SK-N-SH treated with all-trans-retinoic acid at 6 μM for 48 hours (cell line): ENCODE measurements around the gene FNTB.

Experiments used
- ATAC-seq: fragments of 200-7000 bp; cut with Tn5 transposase; 3 replicates; pipeline ENCODE4 v1.9.1; 2020; ENCODE audit warnings: mild to moderate bottlenecking, moderate library complexity
- BACH2 ChIP-seq: fragments of 250-450 bp; sonication (Bioruptor Pico); IDR thresholded peaks from 2 replicates; pipeline ENCODE4 v1.9.0; 2021; ENCODE audit warnings: mild to moderate bottlenecking, borderline replicate concordance
- CSDC2 ChIP-seq: fragments of 250-450 bp; sonication (Bioruptor Pico); IDR thresholded peaks from 2 replicates; pipeline ENCODE4 v1.5.0; 2020; ENCODE audit warnings: mild to moderate bottlenecking, moderate library complexity
- ESRRG ChIP-seq: fragments of 250-450 bp; sonication (Bioruptor Pico); IDR thresholded peaks from 2 replicates; pipeline ENCODE4 v1.6.1; 2021; ENCODE audit warnings: mild to moderate bottlenecking
- ISL1 ChIP-seq: fragments of 250-450 bp; sonication (Bioruptor Pico); IDR thresholded peaks from 2 replicates; pipeline ENCODE4 v2.1.2; 2022; ENCODE audit warnings: mild to moderate bottlenecking, moderate library complexity
- OSR1 ChIP-seq: fragments of 250-450 bp; sonication (Bioruptor Pico); IDR thresholded peaks from 2 replicates; pipeline ENCODE4 v1.8.0; 2022; ENCODE audit warnings: moderate library complexity, mild to moderate bottlenecking, inconsistent platforms
- PPARA ChIP-seq: fragments of 250-450 bp; sonication (Bioruptor Pico); IDR thresholded peaks from 2 replicates; pipeline ENCODE4 v1.5.0; 2020; ENCODE audit warnings: mild to moderate bottlenecking, borderline replicate concordance
- RARB ChIP-seq: fragments of 250-450 bp; sonication (Bioruptor Pico); IDR thresholded peaks from 2 replicates; pipeline ENCODE4 v1.8.0; 2021; ENCODE audit warnings: mild to moderate bottlenecking, moderate library complexity
- TCF4 ChIP-seq: fragments of 250-450 bp; sonication (Bioruptor Pico); IDR thresholded peaks from 2 replicates; pipeline ENCODE4 v1.8.0; 2021; ENCODE audit warnings: mild to moderate bottlenecking, moderate library complexity, borderline replicate concordance
- TOX ChIP-seq: fragments of 250-450 bp; sonication (Bioruptor Pico); IDR thresholded peaks from 2 replicates; pipeline ENCODE4 v1.8.0; 2021; ENCODE audit warnings: mild to moderate bottlenecking, moderate library complexity, borderline replicate concordance
- ZC3H10 ChIP-seq: fragments of 250-450 bp; sonication (Bioruptor Pico); IDR thresholded peaks from 2 replicates; pipeline ENCODE4 v1.5.1; 2021; ENCODE audit warnings: mild to moderate bottlenecking, moderate library complexity
- ZFP3 ChIP-seq: fragments of 250-450 bp; sonication (Bioruptor Pico); IDR thresholded peaks from 2 replicates; pipeline ENCODE4 v1.5.0; 2020; ENCODE audit warnings: mild to moderate bottlenecking, moderate library complexity
- ZFP30 ChIP-seq: fragments of 450-650 bp; formaldehyde crosslinking; IDR thresholded peaks from 2 replicates; pipeline ENCODE4 v1.5.0; 2022; ENCODE audit warnings: mild to moderate bottlenecking, moderate library complexity
- ZNF70 ChIP-seq: fragments of 450-650 bp; formaldehyde crosslinking; IDR thresholded peaks from 2 replicates; pipeline ENCODE4 v1.5.0; 2020; ENCODE audit warnings: mild to moderate bottlenecking, moderate library complexity
- TF ChIP-seq, protein P1 (sequence below): fragments of 250-450 bp; sonication (Bioruptor Pico); IDR thresholded peaks from 2 replicates; pipeline ENCODE4 v1.5.1; 2021; ENCODE audit warnings: mild to moderate bottlenecking, moderate library complexity
- TF ChIP-seq, protein P2 (sequence below): fragments of 250-450 bp; sonication (Bioruptor Pico); IDR thresholded peaks from 2 replicates; pipeline ENCODE4 v1.8.0; 2020; ENCODE audit warnings: mild to moderate bottlenecking, moderate library complexity, borderline replicate concordance
- TF ChIP-seq, protein P3 (sequence below): fragments of 250-450 bp; sonication (Bioruptor Pico); IDR thresholded peaks from 2 replicates; pipeline ENCODE4 v1.8.0; 2021; ENCODE audit warnings: low read depth, mild to moderate bottlenecking, moderate library complexity, borderline replicate concordance
- TF ChIP-seq, protein P4 (sequence below): fragments of 250-450 bp; sonication (Bioruptor Pico); IDR thresholded peaks from 2 replicates; pipeline ENCODE4 v1.5.1; 2020; ENCODE audit warnings: low read depth, mild to moderate bottlenecking, moderate library complexity

The FNTB gene

DNA sequence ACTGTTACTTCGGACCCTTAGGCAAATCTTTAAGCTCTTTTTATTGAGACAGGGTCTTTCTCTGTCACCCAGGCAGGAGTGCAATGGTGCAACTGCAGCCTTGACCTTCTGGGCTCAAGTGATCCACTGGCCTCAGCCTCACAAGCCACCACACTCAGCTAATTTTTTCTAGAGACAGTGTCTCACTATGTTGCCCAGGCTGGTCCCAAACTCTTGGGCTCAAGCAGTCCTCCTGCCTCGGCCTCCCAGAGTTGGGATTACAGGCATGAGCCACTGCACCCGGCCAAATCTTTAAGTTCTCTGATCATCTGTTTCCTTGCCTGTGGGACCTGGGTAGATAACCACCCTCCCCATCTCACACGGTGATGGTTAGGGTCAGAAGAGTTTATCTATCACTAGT, 41.8 kb upstream of the FNTB start:
- ATAC-seq: no peak
- TF ChIP-seq ESRRG (no peak), TCF4 (CRISPR knock-in tag) (no peak), RARB (CRISPR knock-in tag) (no peak), ZNF70 (CRISPR knock-in tag) (no peak), TOX (CRISPR knock-in tag) (no peak)
- TF ChIP-seq, protein P1, sequence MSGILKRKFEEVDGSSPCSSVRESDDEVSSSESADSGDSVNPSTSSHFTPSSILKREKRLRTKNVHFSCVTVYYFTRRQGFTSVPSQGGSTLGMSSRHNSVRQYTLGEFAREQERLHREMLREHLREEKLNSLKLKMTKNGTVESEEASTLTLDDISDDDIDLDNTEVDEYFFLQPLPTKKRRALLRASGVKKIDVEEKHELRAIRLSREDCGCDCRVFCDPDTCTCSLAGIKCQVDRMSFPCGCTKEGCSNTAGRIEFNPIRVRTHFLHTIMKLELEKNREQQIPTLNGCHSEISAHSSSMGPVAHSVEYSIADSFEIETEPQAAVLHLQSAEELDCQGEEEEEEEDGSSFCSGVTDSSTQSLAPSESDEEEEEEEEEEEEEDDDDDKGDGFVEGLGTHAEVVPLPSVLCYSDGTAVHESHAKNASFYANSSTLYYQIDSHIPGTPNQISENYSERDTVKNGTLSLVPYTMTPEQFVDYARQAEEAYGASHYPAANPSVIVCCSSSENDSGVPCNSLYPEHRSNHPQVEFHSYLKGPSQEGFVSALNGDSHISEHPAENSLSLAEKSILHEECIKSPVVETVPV (CRISPR knock-in tag): no peak
- TF ChIP-seq, protein P2, sequence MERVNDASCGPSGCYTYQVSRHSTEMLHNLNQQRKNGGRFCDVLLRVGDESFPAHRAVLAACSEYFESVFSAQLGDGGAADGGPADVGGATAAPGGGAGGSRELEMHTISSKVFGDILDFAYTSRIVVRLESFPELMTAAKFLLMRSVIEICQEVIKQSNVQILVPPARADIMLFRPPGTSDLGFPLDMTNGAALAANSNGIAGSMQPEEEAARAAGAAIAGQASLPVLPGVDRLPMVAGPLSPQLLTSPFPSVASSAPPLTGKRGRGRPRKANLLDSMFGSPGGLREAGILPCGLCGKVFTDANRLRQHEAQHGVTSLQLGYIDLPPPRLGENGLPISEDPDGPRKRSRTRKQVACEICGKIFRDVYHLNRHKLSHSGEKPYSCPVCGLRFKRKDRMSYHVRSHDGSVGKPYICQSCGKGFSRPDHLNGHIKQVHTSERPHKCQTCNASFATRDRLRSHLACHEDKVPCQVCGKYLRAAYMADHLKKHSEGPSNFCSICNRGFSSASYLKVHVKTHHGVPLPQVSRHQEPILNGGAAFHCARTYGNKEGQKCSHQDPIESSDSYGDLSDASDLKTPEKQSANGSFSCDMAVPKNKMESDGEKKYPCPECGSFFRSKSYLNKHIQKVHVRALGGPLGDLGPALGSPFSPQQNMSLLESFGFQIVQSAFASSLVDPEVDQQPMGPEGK: no peak

DNA sequence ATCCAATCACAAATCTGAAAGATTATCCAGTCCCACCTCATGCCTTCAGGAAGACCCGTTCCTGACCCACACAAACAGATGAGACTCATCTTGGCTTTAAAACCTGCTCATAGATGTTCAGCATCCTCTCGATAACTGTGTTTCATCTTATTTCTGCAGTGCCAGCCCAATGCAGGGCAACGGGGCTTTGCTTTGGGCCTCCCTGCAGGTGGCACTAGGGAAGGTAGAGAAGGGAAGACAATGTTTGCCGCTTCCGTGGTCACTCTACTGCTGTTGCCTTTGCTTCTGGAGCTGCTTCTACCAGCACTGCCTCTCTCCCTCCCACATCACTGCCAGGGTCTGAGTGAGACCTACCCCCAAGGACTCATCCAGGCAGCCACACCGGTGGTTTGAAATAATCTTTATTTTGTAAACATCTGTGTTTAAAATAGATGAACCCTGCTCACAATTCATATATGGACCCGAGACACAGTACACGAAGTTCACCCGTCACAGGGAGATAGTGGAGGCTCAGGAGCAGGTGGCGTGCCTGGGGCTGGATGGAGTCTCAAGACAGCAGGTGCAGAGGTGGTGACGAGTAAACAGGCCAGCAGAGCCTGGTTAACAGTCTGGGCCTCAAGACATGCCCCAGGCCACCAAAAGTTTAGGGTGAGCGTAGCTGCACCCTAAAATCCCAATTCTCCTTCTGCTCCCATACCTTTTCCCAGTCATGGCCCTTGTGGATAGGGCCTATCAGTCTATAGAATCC, 41.1 kb upstream of the FNTB start:
- no peak for ATAC-seq
- TF ChIP-seq ZC3H10: no peak

DNA sequence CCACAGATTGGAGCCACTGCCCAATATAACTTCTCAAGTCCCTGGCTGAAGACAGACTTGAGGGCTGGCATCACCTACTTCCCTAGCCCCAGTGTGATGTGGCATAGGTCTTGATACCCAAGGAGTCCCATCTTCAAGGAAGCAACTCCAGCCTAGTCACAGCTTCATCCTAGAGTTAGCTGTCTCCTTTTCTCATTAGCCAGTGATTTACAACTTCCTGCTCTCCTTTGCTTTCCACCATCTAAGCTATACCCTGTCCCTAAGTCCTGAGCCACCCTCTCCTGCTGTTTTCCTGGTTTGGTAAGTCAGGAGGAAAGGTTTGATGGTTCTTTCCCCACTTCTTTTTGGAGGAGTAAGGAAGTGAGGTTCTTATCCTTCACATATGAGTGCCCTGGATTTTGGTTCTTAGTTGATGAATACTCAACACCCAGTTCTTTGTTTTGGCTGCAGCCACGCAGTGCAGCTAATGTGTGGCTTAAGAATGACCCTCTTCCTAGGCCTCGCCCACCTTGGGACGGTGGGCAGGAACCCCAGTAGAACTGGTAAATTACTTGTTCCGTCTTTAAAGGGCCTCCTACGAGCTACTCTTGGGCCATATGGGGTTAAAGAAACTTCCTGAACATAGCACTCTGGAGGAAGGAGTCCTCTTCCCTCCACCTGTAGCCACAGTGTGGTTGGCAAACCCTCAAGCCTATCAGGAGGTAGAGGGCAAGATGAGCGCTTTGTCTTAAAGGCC, 40.2 kb upstream of the FNTB start:
- ATAC-seq: no peak
- no peak for TF ChIP-seq BACH2 (CRISPR knock-in tag)
- no peak for TF ChIP-seq ZFP3 (CRISPR knock-in tag)
- no peak for TF ChIP-seq ISL1 (CRISPR knock-in tag)
- TF ChIP-seq OSR1 (CRISPR knock-in tag): no peak
- TF ChIP-seq CSDC2 (CRISPR knock-in tag): no peak

DNA sequence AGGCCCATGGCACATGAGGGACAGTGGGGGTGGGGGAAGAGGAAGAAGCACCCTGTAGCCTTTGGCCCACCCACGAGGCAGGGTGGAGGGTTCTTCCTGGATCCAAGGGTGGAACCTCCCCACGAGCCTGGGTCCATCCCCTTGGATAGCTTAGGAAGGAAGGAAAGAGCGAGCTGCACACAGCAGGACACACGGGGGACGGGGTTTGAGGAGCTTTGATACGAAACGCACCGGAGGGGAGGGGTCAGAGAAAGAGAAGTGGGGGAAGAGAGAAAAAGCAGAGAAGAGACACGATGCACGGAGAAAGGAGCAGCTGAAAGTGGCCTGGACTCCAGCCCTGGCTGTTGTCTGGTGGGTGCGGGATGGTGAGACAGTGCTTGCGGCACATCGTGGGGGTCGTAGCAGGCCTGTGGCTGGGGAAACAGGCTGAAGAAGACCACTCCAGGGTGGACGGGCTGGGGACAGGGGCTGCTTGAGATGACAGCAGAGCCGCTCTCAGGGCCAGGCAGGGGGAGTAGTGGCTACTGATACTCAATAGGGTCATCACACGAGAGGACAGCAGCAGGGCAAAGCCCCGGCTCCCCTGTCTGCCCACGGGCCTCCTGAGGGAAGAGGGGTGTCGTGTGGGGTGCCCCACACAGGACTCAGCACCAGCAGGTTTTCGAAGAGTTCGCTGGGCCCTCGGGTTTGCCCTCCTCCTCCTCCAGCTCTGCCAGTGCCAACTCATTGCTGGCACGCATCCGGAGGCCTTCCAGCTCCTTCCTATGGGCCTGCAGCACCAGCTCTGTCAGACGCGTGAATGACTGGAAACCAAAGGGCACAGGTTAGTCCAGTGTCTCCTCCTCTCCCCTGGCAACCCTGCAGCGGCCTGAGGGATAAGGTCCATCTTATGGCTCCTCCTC, 38.7 kb upstream of the FNTB start:
- no peak for ATAC-seq
- TF ChIP-seq OSR1 (CRISPR knock-in tag) (no peak), ZC3H10 (no peak), TOX (CRISPR knock-in tag) (no peak), ZFP3 (CRISPR knock-in tag) (no peak), RARB (CRISPR knock-in tag) (no peak), ZFP30 (CRISPR knock-in tag) (no peak), TCF4 (CRISPR knock-in tag) (no peak), BACH2 (CRISPR knock-in tag) (no peak), ESRRG (no peak), PPARA (CRISPR knock-in tag) (no peak), ISL1 (CRISPR knock-in tag) (no peak)
- TF ChIP-seq, protein P3, sequence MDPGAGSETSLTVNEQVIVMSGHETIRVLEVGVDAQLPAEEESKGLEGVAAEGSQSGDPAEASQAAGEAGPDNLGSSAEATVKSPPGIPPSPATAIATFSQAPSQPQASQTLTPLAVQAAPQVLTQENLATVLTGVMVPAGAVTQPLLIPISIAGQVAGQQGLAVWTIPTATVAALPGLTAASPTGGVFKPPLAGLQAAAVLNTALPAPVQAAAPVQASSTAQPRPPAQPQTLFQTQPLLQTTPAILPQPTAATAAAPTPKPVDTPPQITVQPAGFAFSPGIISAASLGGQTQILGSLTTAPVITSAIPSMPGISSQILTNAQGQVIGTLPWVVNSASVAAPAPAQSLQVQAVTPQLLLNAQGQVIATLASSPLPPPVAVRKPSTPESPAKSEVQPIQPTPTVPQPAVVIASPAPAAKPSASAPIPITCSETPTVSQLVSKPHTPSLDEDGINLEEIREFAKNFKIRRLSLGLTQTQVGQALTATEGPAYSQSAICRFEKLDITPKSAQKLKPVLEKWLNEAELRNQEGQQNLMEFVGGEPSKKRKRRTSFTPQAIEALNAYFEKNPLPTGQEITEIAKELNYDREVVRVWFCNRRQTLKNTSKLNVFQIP (CRISPR knock-in tag): no peak
- TF ChIP-seq, protein P4, sequence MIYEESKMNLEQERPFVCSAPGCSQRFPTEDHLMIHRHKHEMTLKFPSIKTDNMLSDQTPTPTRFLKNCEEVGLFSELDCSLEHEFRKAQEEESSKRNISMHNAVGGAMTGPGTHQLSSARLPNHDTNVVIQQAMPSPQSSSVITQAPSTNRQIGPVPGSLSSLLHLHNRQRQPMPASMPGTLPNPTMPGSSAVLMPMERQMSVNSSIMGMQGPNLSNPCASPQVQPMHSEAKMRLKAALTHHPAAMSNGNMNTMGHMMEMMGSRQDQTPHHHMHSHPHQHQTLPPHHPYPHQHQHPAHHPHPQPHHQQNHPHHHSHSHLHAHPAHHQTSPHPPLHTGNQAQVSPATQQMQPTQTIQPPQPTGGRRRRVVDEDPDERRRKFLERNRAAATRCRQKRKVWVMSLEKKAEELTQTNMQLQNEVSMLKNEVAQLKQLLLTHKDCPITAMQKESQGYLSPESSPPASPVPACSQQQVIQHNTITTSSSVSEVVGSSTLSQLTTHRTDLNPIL (CRISPR knock-in tag): no peak
- TF ChIP-seq, protein P2: no peak
